Femur (tissue), 1 donor: ENCODE results near the gene DHRS1.

Source experiments
- DNase-seq: peaks from one replicate; pipeline ENCODE4 v3.0.0-alpha.2; 2017

DHRS1 gene

GRCh38 chr14:24327303-24327702 is 27.7 kb upstream of the DHRS1 start:
- no peak for DNase-seq

GRCh38 chr14:24325963-24326362 is 26.4 kb upstream of the DHRS1 start:
- DNase-seq, result no peak

- DNase-seq, result no peak
These were observed 25.5 kb upstream of the DHRS1 start for GRCh38 chr14:24325041-24325530.

GRCh38 chr14:24324024-24324423 is 24.4 kb upstream of the DHRS1 start:
- no peak for DNase-seq

GRCh38 chr14:24323341-24323740 is 23.8 kb upstream of the DHRS1 start:
- no peak for DNase-seq

GRCh38 chr14:24322672-24323071 is 23.1 kb upstream of the DHRS1 start:
- DNase-seq, result no peak

- DNase-seq, result no peak
These were observed 21.8 kb upstream of the DHRS1 start for GRCh38 chr14:24321212-24321975.

GRCh38 chr14:24317141-24317928 is 17.8 kb upstream of the DHRS1 start:
- DNase-seq, result no peak

GRCh38 chr14:24316597-24316950 is 17.0 kb upstream of the DHRS1 start:
- DNase-seq, result no peak

GRCh38 chr14:24315807-24316596 is 16.4 kb upstream of the DHRS1 start:
- peak; percentile 50 for DNase-seq

GRCh38 chr14:24315243-24315806 is 15.7 kb upstream of the DHRS1 start:
- DNase-seq, result no peak

- no peak for DNase-seq
These were observed 15.0 kb upstream of the DHRS1 start for GRCh38 chr14:24314377-24315193.

- DNase-seq, result no peak
These were observed 14.3 kb upstream of the DHRS1 start for GRCh38 chr14:24313913-24314312.

- DNase-seq, result peak; percentile 57
These were observed 13.3 kb upstream of the DHRS1 start for GRCh38 chr14:24312736-24313507.

- DNase-seq, result no peak
These were observed 12.4 kb upstream of the DHRS1 start for GRCh38 chr14:24311837-24312615.

GRCh38 chr14:24310646-24311604 is 11.3 kb upstream of the DHRS1 start, which contains the start of gene LTB4R:
Gene LTB4R (plus strand): TSS chr14:24311502. CDS start chr14:24315652, 4,150 bp downstream.
- DNase-seq, result peak; percentile 87

- DNase-seq, result peak; percentile 57
These were observed 10.7 kb upstream of the DHRS1 start for GRCh38 chr14:24310265-24310645.

- no peak for DNase-seq
These were observed 10.1 kb upstream of the DHRS1 start, which contains the start of gene LTB4R2 for GRCh38 chr14:24309538-24310264. Gene LTB4R2 (plus strand): TSS chr14:24310140. CDS start chr14:24310665, 525 bp downstream.
